H9 (cell line): ENCODE results near the gene NAB2. TPM values are rescaled to one million over a fixed set of nuclear protein-coding genes. Genes with fewer than 3 reads are reported as not detected.

ENCODE experiments used
- DNase-seq: peaks from one replicate; pipeline ENCODE4 v3.0.0-alpha.2; 2017
- H2AFZ ChIP-seq: one replicate; pipeline ENCODE4 v1.6.1; 2013; ENCODE audit warnings: mild to moderate bottlenecking, low read length, control low read depth, moderate library complexity
- H2AK5ac ChIP-seq: 2 replicates; pipeline ENCODE4 v1.6.1; 2013; ENCODE audit warnings: low read length, control low read depth, mixed read lengths; ENCODE audit not compliant: insufficient read length
- H2BK120ac ChIP-seq: one replicate; pipeline ENCODE4 v1.6.1; 2013; ENCODE audit warnings: low read depth, mild to moderate bottlenecking, low read length, control low read depth, inconsistent platforms; ENCODE audit not compliant: poor library complexity, severe bottlenecking
- H2BK12ac ChIP-seq: 2 replicates; pipeline ENCODE4 v1.6.1; 2013; ENCODE audit warnings: low read length, control low read depth, mixed read lengths, low read depth; ENCODE audit not compliant: insufficient read length
- H2BK15ac ChIP-seq: 2 replicates; pipeline ENCODE4 v1.6.1; 2013; ENCODE audit warnings: low read depth, low read length, control low read depth
- H2BK20ac ChIP-seq: one replicate; pipeline ENCODE4 v1.6.1; 2013; ENCODE audit warnings: low read depth, mild to moderate bottlenecking, low read length, control low read depth, inconsistent platforms; ENCODE audit not compliant: poor library complexity, severe bottlenecking
- H2BK5ac ChIP-seq: 2 replicates; pipeline ENCODE4 v1.6.1; 2013; ENCODE audit warnings: low read length, control low read depth, mixed read lengths; ENCODE audit not compliant: insufficient read length
- H3K14ac ChIP-seq: 2 replicates; pipeline ENCODE4 v1.6.1; 2013; ENCODE audit warnings: low read length, control low read depth; ENCODE audit not compliant: insufficient read depth
- H3K18ac ChIP-seq: 2 replicates; pipeline ENCODE4 v1.6.1; 2013; ENCODE audit warnings: low read depth, mild to moderate bottlenecking, mixed read lengths, low read length, control low read depth; ENCODE audit not compliant: insufficient read length
- H3K23ac ChIP-seq: 2 replicates; pipeline ENCODE4 v1.6.1; 2013; ENCODE audit warnings: low read length, control low read depth, mixed read lengths, low read depth; ENCODE audit not compliant: insufficient read length
- H3K23me2 ChIP-seq: 2 replicates; pipeline ENCODE4 v1.6.1; 2013; ENCODE audit warnings: low read depth, mild to moderate bottlenecking, mixed read lengths, low read length, control low read depth; ENCODE audit not compliant: insufficient read length, poor library complexity, severe bottlenecking
- H3K27ac ChIP-seq: 2 replicates; pipeline ENCODE4 v1.5.1; 2013; ENCODE audit warnings: low read length, control low read depth, mixed read lengths, low read depth; ENCODE audit not compliant: insufficient read length
- H3K27me3 ChIP-seq: 2 replicates; pipeline ENCODE4 v1.6.1; 2013; ENCODE audit warnings: low read length, control low read depth, inconsistent platforms; ENCODE audit not compliant: insufficient read depth
- H3K4ac ChIP-seq: 2 replicates; pipeline ENCODE4 v1.6.1; 2013; ENCODE audit warnings: low read depth, mild to moderate bottlenecking, control low read depth, inconsistent platforms, low read length, moderate library complexity
- H3K4me1 ChIP-seq: 2 replicates; pipeline ENCODE4 v1.6.1; 2013; ENCODE audit warnings: low read length, control low read depth, inconsistent platforms; ENCODE audit not compliant: insufficient read depth
- H3K4me2 ChIP-seq: 2 replicates; pipeline ENCODE4 v1.6.1; 2013; ENCODE audit warnings: low read length, control low read depth, mixed read lengths; ENCODE audit not compliant: insufficient read length, insufficient read depth
- H3K56ac ChIP-seq: 2 replicates; pipeline ENCODE4 v1.6.1; 2013; ENCODE audit warnings: low read depth, mild to moderate bottlenecking, mixed read lengths, low read length, control low read depth; ENCODE audit not compliant: insufficient read length
- H3K79me1 ChIP-seq: 2 replicates; pipeline ENCODE4 v1.6.1; 2013; ENCODE audit warnings: low read depth, mild to moderate bottlenecking, moderate library complexity, low read length, control low read depth, inconsistent platforms; ENCODE audit not compliant: insufficient read depth, poor library complexity, severe bottlenecking
- H3K79me2 ChIP-seq: 2 replicates; pipeline ENCODE4 v1.6.1; 2013; ENCODE audit warnings: low read length, control low read depth, inconsistent platforms; ENCODE audit not compliant: insufficient read depth
- H3K9ac ChIP-seq: 2 replicates; pipeline ENCODE4 v1.6.1; 2013; ENCODE audit warnings: low read length, control low read depth, mixed read lengths; ENCODE audit not compliant: insufficient read length; ENCODE audit errors: extremely low read depth
- H3K9me3 ChIP-seq: one replicate; pipeline ENCODE4 v1.6.1; 2013; ENCODE audit warnings: low read depth, low read length, inconsistent platforms; ENCODE audit not compliant: control insufficient read depth
- H3T11ph ChIP-seq: one replicate; pipeline ENCODE4 v1.6.1; 2013; ENCODE audit warnings: mild to moderate bottlenecking, low read length, control low read depth, inconsistent platforms
- H4K20me1 ChIP-seq: one replicate; pipeline ENCODE4 v1.6.1; 2013; ENCODE audit not compliant: control insufficient read depth, insufficient read length, insufficient read depth
- H4K5ac ChIP-seq: 2 replicates; pipeline ENCODE4 v1.6.1; 2013; ENCODE audit warnings: low read depth, mild to moderate bottlenecking, mixed read lengths, low read length, control low read depth; ENCODE audit not compliant: insufficient read length
- H4K8ac ChIP-seq: replicated peaks from 2 replicates; pipeline ENCODE4 v1.6.1; 2013; ENCODE audit warnings: low read length, control low read depth, mixed read lengths, low read depth; ENCODE audit not compliant: insufficient read length
- H4K91ac ChIP-seq: 2 replicates; pipeline ENCODE4 v1.6.1; 2013; ENCODE audit warnings: low read depth, mild to moderate bottlenecking, moderate library complexity, mixed read lengths, low read length, control low read depth; ENCODE audit not compliant: insufficient read length
- H3K27ac Mint-ChIP-seq, 3 experiments: 2 replicates in 2 of 3; 3 replicates in 1 of 3; pipeline ENCODE4 v1.8.0; 2020 to 2021; ENCODE audit warnings: mixed read lengths in 3 of 3, mild to moderate bottlenecking in 1 of 3, moderate library complexity in 1 of 3
- H3K27me3 Mint-ChIP-seq: 2 replicates; pipeline ENCODE4 v1.8.0; 2021; ENCODE audit warnings: low read depth, mild to moderate bottlenecking, moderate library complexity, mixed read lengths
- H3K36me3 Mint-ChIP-seq, 3 experiments: 2 replicates in 2 of 3; 3 replicates in 1 of 3; pipeline ENCODE4 v1.8.0; 2020 to 2021; ENCODE audit warnings: low read depth in 3 of 3, mixed read lengths in 3 of 3; ENCODE audit not compliant: insufficient read depth in 1 of 3
- H3K4me1 Mint-ChIP-seq, 2 experiments: 2 replicates each; pipeline ENCODE4 v1.8.0; 2020; ENCODE audit warnings: mixed read lengths in 2 of 2
- H3K4me3 Mint-ChIP-seq, 2 experiments: 2 replicates in 1 of 2; 3 replicates in 1 of 2; pipeline ENCODE4 v1.8.0; 2020 to 2021; ENCODE audit warnings: mild to moderate bottlenecking in 2 of 2, mixed read lengths in 2 of 2, moderate library complexity in 1 of 2
- H3K9me3 Mint-ChIP-seq, 2 experiments: 2 replicates in 1 of 2; 3 replicates in 1 of 2; pipeline ENCODE4 v1.8.0; 2020; ENCODE audit warnings: mild to moderate bottlenecking in 2 of 2, mixed read lengths in 2 of 2, moderate library complexity in 1 of 2
- CTCF ChIP-seq: fragments of 200-600 bp; sonication (generic); conservative IDR thresholded peaks from 3 replicates; pipeline ENCODE4 v1.8.0; 2021; ENCODE audit warnings: antibody characterized with exemption, mild to moderate bottlenecking
- WGBS: extraction: QIAGEN DNeasy Blood & Tissue Kit; methylation state at CpG from one replicate; pipeline ENCODE4 v1.1.7; 2013; ENCODE audit warnings: missing lambda C conversion rate, low lambda C conversion rate, mixed read lengths; ENCODE audit not compliant: insufficient read length; ENCODE audit errors: extremely low coverage; 5-methylcytosine and 5-hydroxymethylcytosine counted together
- total RNA-seq: library from RNA; stranded (reverse); gene quantifications from 2 replicates; pipeline ENCODE4 v1.2.1, GENCODE V29; 2021

NAB2 gene
- total RNA-seq, 1 experiment from 2014 or later = 67.8 TPM

- Histone ChIP-seq H3K4me2 (no peak overlapping the region), H2BK120ac (no peak overlapping the region), H3K27ac (no peak overlapping the region), H2AK5ac (no peak overlapping the region), H3K79me2 (no peaks in the 10 kb centered on the region), H3K4ac (no peak overlapping the region), H4K8ac (no peak overlapping the region), H3K4me1 (no peaks in the 10 kb centered on the region), H4K5ac (no peak overlapping the region), H3K27me3 (no peaks in the 10 kb centered on the region), H3K9ac (no peak overlapping the region), H3K14ac (no peak overlapping the region), H3K23ac (no peak overlapping the region), H3K23me2 (no peaks in the 10 kb centered on the region), H2BK20ac (no peak overlapping the region), H3K9me3 (no peaks in the 10 kb centered on the region), H2AFZ (no peak overlapping the region), H2BK5ac (no peak overlapping the region), H3K79me1 (no peaks in the 10 kb centered on the region), H2BK12ac (no peak overlapping the region), H3K18ac (no peak overlapping the region), H2BK15ac (no peak overlapping the region), H3K56ac (no peak overlapping the region), H4K91ac (no peak overlapping the region), H4K20me1 (no peaks in the 10 kb centered on the region), H3T11ph (no peak overlapping the region)
- Mint-ChIP-seq H3K4me3 (no peak overlapping the region), H3K4me1 (peaks cover 3 to 13% of the 10 kb centered on the region in 2 experiments), H3K27me3 (peaks cover 5% of the 10 kb centered on the region), H3K27ac (no peak overlapping the region), H3K36me3 (peaks cover 0 to 1% (median 1%) of the 10 kb centered on the region in 3 experiments; a peak in 2 of 7 replicates), H3K9me3 (no peaks in the 10 kb centered on the region)
- DNase-seq = no peak
- WGBS = no CpG with 5 or more reads among the region's 1 CpG
- TF ChIP-seq CTCF = peak; percentile 27; the same call in 1 of the 3 replicates
Observed at GRCh38 chr12:57048423-57049118, 40.3 kb upstream of the NAB2 start.
